Ecto neural progenitor cell (in vitro differentiated cells): ENCODE data around the gene DDX27.

ENCODE experiments used
- DNase-seq: peaks from one replicate; pipeline ENCODE4 v3.0.0-alpha.2; 2018; ENCODE audit warnings: low spot score

DDX27 gene

GRCh38 chr20:49291200-49291599 is 72.0 kb downstream of the DDX27 start:
- no peak for DNase-seq

GRCh38 chr20:49292010-49292409 is 72.8 kb downstream of the DDX27 start:
- no peak for DNase-seq

- no peak for DNase-seq
Observed at GRCh38 chr20:49293122-49293521, 73.9 kb downstream of the DDX27 start.
